GM12891 (cell line): ENCODE results near the gene GNB1L.
"Not testable (repeated sequence)": the region's sequence is repeated elsewhere in the genome, so short reads cannot be mapped to it uniquely, and the experiment has no call there.

ENCODE experiments used
- DNase-seq: peaks from one replicate; pipeline ENCODE4 v3.0.0; 2011; ENCODE audit warnings: low spot score; ENCODE audit not compliant: insufficient read length
- FAIRE-seq: peaks from 2 replicates; lab custom pipeline; 2011; peaks lifted over from hg19 to GRCh38; lab: Jason Lieb, UNC
- PAX5 ChIP-seq: IDR thresholded peaks from 2 replicates; pipeline ENCODE4 v1.6.1; 2011; ENCODE audit warnings: low read length, moderate library complexity, mild to moderate bottlenecking; ENCODE audit not compliant: insufficient read depth, severe bottlenecking
- POLR2A ChIP-seq: IDR thresholded peaks from 2 replicates; pipeline ENCODE4 v1.6.1; 2011; ENCODE audit warnings: low read depth, low read length, control low read depth
- POLR2AphosphoS5 ChIP-seq: IDR thresholded peaks from 2 replicates; pipeline ENCODE4 v1.6.1; 2011; ENCODE audit warnings: low read depth, low read length, control low read depth
- POU2F2 ChIP-seq: IDR thresholded peaks from 2 replicates; pipeline ENCODE4 v1.6.1; 2011; ENCODE audit warnings: low read depth, mild to moderate bottlenecking, control low read depth, low read length, moderate library complexity
- SPI1 ChIP-seq: IDR thresholded peaks from 2 replicates; pipeline ENCODE4 v1.6.1; 2011; ENCODE audit warnings: low read depth, low read length, control low read depth
- TAF1 ChIP-seq: IDR thresholded peaks from 2 replicates; pipeline ENCODE4 v1.6.1; 2011; ENCODE audit warnings: low read depth, low read length, control low read depth

Gene GNB1L

GRCh38 chr22:19836512-19836911 is 18.2 kb downstream of the GNB1L start:
- TF ChIP-seq POU2F2: no peak
- no peak for TF ChIP-seq PAX5
- no peak for TF ChIP-seq SPI1
- no peak for TF ChIP-seq POLR2AphosphoS5
- no peak for TF ChIP-seq POLR2A
- no peak for TF ChIP-seq TAF1
- FAIRE-seq: no peak
- DNase-seq: no peak

DNA sequence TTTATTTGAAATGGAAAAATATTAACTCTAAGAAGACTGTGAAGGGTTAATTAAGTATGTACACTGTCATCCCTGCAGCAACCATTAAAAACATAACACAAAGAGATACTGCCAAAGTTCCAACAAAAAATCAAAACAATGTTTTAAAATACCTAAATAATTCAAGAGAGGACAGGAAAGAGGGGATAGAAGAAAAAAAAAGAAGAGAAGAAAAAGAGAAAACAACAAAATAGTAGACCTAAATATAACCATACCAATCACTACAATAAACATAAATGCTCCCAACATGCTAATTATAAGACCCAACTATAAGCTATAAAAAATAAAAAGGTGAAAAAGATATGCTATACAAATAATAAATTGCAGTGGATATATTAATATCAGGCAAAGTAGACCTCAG is 20.1 kb downstream of the GNB1L start:
- TF ChIP-seq TAF1 (no peak), POLR2A (no peak), SPI1 (no peak), PAX5 (no peak), POLR2AphosphoS5 (no peak), POU2F2 (no peak)
- FAIRE-seq: no peak
- no peak for DNase-seq

GRCh38 chr22:19833327-19833726 is 21.3 kb downstream of the GNB1L start:
- not testable (repeated sequence) for DNase-seq, FAIRE-seq

DNA sequence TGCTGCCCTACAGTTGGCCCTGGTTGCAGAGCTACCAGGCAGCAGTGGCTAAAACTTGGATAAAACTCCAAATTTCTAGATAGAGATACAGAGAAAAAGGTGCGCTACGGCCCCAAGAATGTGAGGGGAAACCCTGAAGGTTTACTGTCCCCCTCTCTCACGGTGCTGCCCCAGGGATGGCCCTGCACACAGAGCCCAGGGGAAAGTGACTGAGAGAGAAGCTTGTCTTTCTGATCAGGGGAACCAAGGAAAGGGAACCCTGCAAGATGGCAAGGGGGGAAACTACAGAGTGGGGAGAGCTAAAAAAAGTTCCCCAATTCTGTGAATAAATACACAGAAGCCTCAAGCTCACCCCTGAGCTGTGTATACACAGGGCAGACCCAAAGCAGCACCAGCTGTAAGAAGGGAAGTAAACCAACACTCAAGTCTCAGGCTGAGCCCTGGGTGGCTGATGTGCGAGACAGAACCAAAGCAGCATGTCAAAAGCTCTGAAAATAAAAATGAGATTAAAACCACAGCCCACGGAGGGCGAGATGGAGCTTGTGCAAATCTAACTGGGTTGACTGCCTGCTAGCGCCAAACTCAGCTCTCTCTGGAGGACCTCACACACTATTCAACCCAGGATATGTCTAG is 22.1 kb downstream of the GNB1L start:
- TF ChIP-seq PAX5 (no peak), POU2F2 (no peak), SPI1 (0 out of 2 replicates have a peak, but pooled peaks have one; percentile 6), POLR2A (no peak)
- FAIRE-seq (no peak), DNase-seq (no peak)

DNA sequence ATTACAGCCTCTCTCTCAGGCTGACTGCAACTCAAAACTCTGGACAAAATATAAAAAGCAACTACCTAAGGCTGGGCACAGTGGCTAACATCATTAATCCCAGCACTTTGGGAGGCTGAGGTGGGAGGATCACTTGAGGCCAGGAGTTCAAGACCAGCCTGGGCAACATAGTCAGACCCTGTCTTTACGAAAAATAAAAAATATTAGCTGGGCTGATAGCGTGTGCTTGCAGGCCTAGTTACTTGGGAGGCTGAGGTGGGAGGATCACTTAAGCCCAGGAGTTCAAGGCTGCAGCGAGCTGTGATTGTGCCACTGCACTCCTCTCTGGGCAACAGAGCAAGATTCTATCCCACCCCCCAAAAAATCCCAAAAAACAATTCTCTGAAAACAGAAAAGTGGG is 22.7 kb downstream of the GNB1L start:
- not testable (repeated sequence) for FAIRE-seq, DNase-seq

DNA sequence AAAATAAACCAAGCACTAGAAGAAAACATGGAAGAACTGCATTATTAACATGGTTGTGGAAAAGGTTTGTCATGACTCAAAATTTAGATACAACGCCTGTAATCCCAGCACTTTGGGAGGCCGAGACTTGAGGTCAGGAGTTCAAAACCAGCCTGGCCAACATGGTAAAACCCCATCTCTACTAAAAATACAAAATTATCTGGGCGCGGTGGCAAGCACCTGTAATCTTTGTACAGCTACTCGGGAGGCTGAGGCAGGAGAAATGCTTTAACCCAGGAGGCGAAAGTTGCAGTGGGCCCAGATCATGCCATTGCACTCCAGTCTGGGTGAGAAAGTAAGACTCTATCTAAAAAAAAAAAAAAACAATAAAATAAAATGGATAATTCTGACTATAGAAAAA is 23.7 kb downstream of the GNB1L start:
- FAIRE-seq: no peak
- TF ChIP-seq POLR2A: no peak
- no peak for TF ChIP-seq POU2F2
- TF ChIP-seq SPI1: no peak
- no peak for TF ChIP-seq TAF1
- no peak for TF ChIP-seq POLR2AphosphoS5
- no peak for TF ChIP-seq PAX5

DNA sequence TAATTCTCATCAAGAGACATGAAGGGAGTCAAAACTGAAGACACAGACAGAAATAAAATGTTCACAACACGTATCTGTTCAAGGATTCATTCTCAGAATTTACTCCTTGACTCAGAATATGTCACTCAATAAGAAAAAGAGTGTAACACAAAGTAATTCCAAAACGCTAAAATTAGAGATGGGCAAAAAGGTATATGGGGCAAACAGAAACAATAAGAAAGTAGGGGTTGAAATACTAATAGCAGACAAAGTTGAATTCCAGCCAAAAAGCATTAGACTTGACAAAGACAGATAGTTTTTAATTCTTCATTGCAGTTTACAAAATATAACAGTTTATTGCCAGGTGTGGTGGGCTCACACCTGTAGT is 26.7 kb downstream of the GNB1L start:
- no peak for TF ChIP-seq SPI1
- DNase-seq (no peak), FAIRE-seq (no peak)

More for the DNA sequence above, 23.7 kb downstream of the GNB1L start:
- DNase-seq: no peak

- TF ChIP-seq POLR2A (no peak), SPI1 (no peak), PAX5 (no peak), POU2F2 (no peak), POLR2AphosphoS5 (no peak), TAF1 (no peak)
- FAIRE-seq (no peak), DNase-seq (no peak)
Observed at GRCh38 chr22:19827341-19828034, 27.2 kb downstream of the GNB1L start.

GRCh38 chr22:19826619-19826950 is 28.1 kb downstream of the GNB1L start:
- no peak for FAIRE-seq
- no peak for TF ChIP-seq TAF1
- no peak for TF ChIP-seq PAX5
- no peak for TF ChIP-seq SPI1
- TF ChIP-seq POLR2A: no peak
- TF ChIP-seq POLR2AphosphoS5: no peak
- TF ChIP-seq POU2F2: no peak
- no peak for DNase-seq

- DNase-seq (no peak), FAIRE-seq (no peak)
- no peak for TF ChIP-seq SPI1
- no peak for TF ChIP-seq PAX5
- TF ChIP-seq POU2F2: no peak
- no peak for TF ChIP-seq POLR2AphosphoS5
- no peak for TF ChIP-seq POLR2A
- no peak for TF ChIP-seq TAF1
Observed at GRCh38 chr22:19825904-19826618, 28.6 kb downstream of the GNB1L start.

GRCh38 chr22:19824926-19825339 is 29.7 kb downstream of the GNB1L start:
- TF ChIP-seq POLR2AphosphoS5 (no peak), PAX5 (no peak), TAF1 (no peak), POLR2A (no peak), POU2F2 (no peak), SPI1 (no peak)
- FAIRE-seq: no peak
- no peak for DNase-seq
